Pulmonary artery endothelial cell (primary cell): Measurements from ENCODE around the gene NUCB2. TPM values are rescaled to one million over a fixed set of nuclear protein-coding genes. Genes with fewer than 3 reads are reported as not detected.

Source experiments
- DNase-seq: peaks from one replicate; pipeline ENCODE4 v3.0.0-alpha.2; 2011; ENCODE audit warnings: low read depth, low spot score
- total RNA-seq: library from RNA; depleted of rRNA; stranded (reverse); fragments of >200 nt; gene quantifications from 2 replicates; pipeline ENCODE4 v1.2.3, GENCODE V29; 2014

Gene NUCB2
- total RNA-seq, 1 donor from 2014 or later, result 102 TPM

DNA sequence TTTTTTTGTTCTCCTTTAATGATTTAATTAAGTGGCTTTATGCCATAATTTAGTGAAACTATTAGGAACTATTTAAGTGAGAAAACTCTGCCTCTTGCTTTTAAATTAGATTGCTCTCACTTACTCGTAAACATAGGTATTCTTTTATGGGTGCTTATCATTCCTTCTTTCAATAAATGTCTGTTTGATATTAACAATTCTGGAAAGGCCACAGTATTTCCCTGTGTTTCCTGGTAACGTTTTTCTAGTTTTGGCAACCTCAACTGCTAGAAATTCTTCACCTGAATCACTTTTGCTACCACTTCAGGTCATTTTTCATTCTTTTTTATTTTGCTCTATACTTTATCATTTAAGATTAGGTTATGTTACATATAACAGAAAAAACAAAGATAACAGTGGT lies 55.1 kb downstream of the NUCB2 start:
- no peak for DNase-seq

DNA sequence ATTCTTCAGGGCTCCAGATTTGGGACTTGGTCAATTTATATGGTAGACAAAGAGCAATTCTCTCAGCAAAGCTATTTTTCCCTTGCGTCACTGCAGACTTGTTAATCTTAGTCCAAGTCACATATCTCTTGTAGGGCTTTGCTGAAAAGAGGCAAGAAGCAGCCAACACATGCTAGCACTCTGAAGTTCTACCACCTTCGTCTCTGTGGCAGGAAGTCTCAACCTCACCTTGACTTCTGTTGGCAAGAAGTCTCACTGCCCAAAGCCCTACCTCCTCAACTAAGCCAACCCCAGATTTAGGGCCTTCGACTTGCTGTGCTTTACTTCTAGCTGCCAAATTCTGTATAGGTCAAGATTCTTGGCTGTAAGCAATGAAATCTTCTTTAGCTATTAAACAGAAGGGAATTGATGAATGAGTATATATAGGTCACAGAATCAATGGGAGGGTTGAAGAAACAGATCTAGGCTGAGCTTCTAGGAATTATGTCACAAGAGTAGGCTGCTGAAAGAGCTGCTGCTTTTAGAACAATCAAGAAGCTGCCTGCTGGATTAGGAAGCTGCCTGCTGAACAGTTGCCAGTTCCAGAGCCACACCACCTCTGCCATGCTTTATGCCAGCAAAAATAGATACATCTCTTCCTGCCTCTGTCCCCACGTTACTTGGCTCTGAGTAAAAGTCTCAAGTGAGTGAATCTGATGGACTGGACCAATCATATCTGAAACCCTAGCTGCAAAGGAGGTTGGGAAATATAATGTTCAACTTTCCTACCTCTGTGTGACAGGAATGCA lies 57.5 kb downstream of the NUCB2 start:
- DNase-seq, result no peak

DNA sequence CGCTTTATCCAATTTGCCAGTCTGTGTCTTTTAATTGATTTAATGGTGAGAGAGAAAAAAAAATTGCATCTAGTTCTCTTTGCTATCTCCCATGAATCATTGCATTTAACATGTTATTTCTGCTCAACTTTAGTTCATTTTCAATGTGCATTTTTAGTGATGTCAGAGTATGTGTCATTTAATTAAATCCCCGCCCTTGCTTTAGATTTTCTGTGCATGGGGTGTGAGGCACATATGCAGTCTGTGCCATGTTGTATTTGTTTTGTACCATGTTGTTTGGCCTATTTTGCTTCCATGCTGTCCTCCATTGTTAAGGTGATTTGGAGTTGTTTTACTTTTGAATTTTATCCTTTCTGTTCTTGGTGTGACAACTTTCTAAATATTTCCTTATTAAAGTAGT lies 66.7 kb downstream of the NUCB2 start:
- no peak for DNase-seq

DNA sequence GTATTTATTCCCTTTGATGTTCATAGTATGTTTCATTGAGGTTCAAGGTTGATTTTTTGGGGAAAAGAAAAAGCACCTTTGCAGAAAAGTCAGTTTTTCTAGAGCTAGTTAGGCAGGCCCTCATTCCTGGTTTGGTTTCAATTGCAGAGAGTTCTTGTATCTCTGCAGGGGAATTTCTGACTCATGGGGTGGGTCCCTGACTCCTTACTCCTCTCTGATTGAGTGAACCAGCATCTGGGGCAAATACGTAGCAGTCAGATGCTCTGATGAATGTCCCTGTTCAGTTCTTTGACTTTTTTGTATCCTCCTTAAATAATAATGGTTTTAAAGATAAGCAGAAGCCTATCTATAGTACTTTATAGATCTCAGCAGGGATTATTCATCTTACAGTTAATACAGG lies 67.4 kb downstream of the NUCB2 start:
- DNase-seq, result no peak

DNA sequence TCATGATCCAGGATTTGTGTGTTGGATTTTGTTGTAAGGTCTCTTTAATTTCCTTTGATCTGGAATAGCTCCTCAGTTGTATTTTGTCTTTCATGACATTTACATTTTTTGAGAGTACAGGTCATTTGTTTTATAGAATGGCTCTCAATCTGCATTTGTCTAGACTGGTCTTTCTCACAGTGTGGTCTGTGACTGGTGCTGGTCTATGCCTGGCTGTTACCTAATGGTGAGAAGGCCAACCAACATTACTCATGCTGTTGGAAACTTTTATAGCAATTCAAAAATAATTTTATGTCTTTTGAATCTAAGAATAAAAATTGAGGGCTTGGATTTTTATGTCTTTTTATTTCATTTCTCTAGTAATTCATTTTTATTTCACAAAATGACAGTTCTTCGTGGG lies 71.1 kb downstream of the NUCB2 start:
- no peak for DNase-seq

DNA sequence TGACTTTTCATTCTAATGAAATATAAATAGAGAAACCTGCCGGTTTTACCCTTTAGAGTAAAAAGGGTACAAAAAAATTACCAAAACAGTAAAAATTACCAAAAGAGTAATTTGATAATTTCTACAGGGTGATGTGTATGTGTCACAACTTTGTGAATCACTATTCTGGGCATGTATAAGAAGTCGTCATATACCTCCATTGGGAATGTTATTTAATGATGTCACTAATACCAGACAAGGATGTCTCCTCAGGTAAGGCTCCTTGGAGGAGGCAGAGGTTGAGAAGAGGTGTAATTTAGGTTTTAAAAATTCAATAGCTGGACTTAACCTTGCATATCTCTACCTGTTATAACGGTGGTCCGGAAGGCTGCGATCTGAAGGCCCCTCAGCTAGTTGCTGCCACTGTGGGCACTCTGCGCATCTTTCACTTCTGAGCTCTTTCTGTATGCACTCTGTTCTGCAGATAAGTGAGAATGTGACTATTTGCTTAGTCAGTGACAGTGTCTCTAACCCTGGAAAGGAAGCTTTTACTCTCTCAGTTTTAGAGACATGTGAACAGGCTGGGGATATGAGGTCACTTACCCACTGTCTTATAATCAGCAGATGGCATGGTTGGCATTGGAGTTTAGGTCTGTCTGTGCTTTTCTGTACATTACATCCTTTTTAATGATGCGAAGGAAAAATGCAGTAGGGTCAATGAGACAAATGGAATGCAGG lies 74.1 kb downstream of the NUCB2 start:
- DNase-seq, result no peak

DNA sequence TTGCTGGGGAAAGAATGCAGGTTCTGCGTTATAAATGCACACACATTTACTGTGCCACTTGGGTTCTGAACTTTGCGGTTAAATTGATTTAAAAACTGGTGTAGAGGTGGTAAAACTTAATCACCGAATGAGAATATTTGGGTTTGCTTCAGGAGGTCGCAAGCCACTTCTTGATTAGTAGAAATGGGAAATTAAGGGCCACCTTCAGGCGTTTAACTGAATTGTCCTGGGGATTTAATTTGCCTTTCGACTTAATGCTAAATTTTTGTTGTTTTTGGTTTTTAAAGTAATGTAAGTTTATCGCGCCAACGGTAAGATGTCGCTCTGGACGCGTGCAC lies 74.6 kb downstream of the NUCB2 start:
- DNase-seq, result no peak

DNA sequence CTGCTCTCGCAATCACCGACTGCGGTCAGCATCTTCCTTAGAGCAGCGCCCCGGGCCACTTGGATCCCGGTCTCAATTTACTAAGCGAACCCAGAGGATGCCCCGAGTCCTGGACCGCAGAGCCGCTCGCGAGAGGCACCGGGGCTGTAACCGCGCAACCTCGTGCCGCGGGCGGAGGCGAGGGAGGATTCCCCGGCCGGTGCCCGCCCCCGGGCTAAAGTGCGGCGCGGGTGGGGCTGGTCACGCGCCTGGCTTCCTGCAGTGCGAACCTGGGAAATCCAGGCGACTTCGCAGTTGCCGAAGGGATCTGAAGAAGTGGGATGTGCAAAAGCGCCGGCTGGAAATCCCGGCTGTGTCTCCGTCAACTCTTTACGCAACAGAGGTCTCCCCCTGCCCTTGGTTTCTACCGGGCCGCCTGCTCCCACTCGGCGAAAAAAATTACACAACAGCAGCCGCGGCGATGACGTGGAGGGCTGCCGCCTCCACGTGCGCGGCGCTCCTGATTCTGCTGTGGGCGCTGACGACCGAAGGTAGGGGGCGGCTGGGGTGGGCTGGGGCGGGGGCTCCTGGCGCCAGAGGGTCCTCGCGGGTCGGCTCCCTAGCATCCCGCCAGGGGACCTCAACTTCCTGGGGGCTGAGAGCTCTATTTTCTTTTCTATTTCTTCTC lies 75.1 kb downstream of the NUCB2 start, which contains the start of gene NCR3LG1:
Gene NCR3LG1, plus strand, starts transcription at position 291 of the 667 bp plus-strand sequence. Its CDS starts 170 bp downstream, at position 461.
- no peak for DNase-seq

DNA sequence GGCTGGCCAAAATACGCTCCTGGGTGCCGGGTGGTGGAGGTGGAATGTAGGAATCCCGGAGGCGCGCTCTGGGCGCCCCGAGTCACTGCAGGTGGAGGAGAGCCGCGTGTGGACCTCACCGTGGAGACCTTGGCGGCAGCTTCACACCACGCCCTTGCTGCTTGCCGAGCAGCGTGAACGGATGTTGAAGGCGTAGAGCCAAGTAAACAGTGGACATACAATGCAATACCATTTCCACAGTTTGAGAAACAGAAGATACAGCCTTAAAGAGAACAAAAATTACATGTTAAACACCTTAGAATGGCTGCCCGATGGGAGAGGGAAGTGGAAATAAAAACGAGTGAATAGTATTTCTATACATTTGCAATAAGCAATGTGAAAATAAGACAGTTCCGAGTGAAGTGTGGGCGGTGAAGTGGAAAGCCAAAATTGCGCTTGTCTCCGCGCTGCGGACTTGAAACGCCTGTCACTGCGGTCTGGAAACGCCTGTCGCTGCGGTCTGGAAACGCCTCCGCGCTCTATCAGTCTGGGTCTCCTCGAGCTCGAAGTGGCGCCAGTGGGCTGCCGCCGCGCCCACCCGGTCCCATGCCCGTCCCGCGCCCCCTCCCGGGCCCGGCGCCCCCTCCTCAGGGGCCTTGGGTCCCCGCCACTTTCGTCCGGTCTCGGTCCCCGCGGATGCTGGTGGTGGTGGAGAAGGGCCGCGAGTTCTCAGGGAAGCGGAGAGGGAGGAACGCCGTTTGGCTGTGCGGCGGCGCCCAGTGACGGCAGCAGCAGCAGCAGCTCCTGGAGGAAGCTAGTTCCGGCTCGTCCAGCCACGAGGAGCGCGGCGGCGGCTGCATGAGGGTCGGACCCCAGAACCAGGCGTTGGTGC lies 76.6 kb downstream of the NUCB2 start:
- DNase-seq, result no peak

DNA sequence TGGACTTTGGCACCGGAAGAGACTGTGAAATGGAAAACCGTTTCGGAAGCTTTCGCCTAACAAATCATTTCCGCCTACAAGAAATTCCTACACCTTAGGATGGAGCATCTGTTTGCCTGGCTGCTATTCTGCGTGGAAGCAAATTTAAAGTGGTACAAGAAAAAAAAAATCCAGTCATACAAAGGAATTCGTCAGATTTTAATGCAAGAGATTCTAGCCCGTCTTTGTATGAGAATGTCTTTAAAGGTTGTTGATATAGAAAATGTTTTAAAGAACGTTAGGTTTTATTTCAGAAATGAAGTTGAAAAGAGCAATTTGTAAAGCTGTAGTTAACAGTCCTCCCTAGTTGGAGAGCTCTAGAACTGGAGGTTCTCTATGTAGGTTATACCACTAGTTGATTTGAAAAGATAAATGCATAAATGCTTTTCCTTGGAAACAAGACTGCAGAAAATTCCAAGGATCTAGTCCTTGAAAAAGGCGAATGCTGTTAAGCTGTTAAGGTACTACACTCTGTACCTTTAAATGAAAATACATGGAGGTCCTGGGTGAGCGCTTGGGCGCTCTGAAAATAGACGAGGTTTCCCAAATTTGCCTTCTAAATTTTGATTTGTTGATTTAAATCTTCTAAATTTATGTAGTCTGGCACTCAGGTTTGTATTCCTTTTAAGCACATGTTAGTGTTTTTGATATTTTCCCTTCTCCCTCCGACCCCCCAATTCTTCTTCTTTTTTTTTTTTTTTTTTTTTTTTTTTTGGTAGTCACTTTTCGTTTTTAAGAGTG lies 77.5 kb downstream of the NUCB2 start:
- DNase-seq, result no peak

DNA sequence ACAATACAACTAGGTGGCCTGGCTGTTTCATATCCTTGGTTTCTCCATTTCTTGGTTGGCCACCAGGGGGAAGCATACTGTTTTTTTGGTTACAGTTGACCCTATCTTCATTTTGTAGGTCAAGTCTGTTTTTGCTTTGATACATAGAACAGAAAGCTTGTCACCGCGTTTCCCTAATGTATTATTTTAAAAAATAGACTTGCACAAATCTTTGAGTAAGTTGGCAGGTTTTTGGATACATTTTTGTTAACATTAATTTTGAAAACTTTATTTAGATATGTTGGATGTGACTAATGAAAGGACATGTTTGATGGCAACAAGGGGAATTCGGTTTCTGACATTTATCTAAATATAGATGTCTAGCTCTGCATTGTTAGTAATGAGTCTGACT lies 78.1 kb downstream of the NUCB2 start:
- DNase-seq, result no peak

DNA sequence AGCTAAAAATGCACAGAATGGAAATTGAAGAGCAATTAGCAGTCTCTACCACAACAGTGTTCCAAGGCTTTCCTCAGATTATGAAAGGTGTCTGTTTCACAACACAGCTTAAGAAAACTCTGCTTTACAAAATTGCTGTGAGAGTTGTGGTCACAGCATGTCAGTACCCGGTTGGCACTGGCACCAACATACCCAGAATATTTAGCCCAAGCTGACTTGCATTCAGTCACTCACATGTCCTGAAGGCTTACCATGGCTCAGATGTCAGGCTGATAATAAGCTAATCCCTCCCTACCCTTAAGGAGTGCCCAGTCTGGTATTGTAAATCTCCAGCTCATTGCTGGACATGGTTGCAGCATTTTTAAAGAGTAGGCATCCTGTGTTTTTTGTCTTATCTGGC lies 90.0 kb downstream of the NUCB2 start:
- DNase-seq, result no peak

DNA sequence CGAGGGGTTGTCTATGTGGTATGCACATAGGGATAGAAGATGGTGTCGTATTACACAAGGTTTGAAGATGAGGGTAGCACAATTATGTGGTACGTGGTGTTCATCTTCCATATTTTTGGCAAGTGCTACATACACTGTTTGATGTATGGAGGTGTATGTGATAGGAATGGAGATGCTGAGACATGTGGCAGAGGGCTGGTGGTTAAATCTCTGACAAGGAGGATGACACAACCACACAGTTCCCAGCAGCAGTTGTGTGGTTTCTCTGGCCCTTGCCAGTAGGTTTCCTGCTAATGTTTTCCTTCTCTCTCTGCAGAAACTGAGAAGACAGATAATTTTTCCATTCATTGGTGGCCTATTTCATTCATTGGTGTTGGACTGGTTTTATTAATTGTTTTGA lies 92.0 kb downstream of the NUCB2 start:
- no peak for DNase-seq

DNA sequence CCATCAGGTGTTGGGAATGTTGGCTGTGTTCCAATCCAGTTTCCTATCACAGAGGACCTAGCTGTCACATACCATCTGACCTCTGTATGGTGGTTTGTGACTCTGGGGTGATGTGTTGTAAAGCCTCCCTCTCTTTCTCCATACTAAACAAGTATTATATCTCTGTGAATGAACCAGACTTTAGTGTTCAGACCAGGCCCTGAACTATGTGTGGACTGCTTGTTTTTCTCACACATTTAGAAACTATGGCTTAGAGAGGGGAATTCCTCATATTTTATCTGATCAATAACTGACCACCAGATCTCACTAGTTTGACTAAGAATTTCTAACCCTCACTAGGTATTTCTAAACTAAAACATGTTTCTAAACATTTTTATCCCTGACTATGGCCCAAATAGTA lies 92.6 kb downstream of the NUCB2 start:
- no peak for DNase-seq

DNA sequence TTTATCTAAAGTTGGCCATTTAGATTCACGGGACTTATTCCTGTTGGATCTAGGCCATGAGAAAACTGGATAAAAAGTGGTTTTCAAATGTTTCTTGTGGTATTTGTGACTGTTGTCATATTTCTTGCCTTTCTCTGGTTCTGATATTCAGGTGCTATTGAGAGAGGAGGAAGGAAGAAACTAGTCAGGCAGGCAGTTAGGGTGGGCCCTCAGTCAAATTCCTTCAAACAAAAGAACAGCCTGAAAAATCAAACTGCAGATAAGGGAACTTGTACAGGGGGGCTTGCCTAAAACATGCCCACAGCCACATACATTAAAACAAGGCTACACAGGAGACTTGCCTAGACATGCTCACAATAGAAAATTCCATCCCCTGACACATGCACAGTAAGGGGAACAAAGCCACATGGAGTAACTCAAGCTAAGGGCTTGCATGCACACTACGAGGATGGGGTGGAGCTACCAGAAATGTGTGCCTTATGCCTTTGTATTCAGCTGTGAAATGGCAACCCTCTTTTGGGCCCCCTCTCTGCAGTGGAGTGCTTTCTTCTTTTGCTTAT lies 93.2 kb downstream of the NUCB2 start:
- no peak for DNase-seq

DNA sequence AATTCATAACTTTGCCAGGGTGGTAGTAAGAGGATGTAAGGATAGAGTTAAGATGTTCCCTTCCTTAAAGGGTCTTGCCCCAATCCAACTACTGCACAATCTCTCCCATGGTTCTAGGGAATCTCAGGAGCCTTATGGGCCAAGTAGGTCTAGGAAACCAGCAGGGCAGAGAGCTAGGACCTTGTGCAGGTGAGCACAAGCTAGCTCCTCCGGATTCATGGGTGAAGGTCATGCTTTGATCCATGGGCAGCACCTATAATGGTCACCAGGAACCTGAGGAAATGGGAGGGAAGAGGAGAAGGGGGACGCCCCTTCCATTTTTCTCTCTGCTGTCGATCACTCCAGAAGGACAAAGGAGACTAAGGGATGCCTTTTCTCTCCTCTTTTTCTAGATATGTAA lies 95.1 kb downstream of the NUCB2 start:
- no peak for DNase-seq

DNA sequence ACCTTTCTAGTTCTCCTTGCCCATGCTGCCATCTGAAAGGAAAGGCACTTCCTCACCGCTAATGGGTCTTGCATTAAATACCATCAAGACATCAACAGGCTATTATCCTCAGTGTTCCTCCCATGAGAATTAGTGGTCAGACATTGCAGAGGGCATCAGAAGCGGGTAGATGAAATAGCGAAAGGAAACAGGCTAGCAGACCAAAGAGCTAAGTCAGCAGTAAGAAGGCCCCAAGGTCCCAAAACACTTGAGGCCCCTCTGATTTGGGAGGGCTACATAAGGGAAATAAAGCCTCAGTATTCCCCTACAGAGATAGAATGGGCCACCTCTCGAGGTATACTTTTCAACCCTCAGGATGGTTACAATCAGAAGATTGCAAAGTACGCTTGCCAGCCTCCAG lies 99.0 kb downstream of the NUCB2 start:
- DNase-seq, result no peak

DNA sequence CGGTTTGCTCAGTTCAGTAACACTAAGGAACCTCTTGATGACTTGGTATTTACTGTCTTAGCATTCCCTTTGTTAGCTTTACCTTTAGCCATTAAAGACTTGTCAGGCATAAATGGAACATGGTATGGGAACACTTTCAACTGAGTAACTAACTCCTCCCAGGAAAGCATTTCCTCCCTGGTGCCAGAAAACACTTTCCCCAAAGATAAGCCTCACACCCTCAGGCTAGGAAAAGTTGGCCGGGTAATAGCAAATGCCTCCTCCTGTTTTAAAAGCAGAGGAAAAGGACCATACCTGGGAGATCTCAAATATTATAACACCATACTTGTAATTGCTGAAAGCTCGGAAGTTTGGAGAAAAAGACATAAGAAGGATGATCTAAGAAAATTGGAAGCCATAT lies 100.0 kb downstream of the NUCB2 start:
- DNase-seq, result no peak

DNA sequence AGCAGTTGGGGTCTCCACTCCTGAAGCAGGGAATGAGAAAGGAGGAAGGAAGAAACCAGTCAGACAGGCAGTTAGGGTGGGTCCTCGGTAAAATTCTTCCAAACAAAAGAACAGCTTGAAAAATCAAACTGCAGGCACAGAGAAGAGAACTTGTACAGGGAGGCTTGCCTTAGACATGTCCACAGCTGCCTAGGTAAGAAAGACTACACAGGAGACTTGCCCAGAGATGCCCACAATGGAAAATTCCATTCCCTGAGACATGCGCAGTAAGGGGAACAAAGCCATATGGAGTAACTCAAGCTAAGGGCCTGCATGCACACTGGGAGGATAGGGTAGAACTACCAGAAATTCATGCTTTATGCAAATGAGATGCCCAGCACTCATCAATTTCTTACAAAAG lies 102.1 kb downstream of the NUCB2 start:
- DNase-seq, result no peak

DNA sequence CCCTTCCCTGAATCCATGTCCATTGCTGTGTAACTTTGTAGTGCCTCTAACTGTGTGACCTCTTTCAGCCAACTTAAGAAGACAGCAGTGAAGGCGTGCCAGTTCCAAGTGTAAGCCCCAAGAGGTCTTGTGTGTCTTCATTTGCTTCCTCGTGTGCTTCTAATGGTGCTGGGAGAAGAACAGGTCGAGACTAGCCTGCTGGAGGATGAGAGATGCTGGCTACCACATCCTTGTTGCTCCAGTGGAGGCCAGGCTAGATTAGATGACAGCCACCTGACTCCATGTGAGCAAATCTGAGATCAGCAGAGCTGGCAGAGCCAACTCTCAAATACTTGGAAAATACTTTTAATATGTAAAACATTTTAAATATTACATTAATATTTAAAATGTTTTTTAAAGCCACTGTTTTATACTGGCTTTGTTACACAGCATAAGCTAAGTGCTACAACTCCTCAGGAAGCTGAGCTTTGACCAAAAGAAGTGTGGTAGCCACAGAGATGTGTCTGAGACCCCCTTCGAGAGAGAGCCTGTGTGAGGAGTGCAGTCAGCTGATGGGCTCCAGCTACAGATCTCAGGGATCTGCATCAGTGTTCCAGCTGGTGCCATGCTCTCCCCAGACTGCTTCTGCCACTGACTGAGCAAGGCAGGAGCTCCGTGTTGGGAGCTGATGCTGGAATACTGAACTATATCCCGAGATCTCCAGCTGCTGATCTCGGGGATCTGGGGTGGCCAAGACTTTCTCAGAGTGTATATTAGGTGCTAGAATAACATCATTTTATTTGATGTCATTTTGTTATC lies 103.0 kb downstream of the NUCB2 start:
- no peak for DNase-seq
